NCI-H345 treated with DMSO at 0.1 percent for 48 hours (cell line): ENCODE results near the gene C1orf198.

Source experiments
- DNase-seq: peaks from one replicate; lab custom pipeline; 2025; ENCODE audit not compliant: unreplicated experiment; lab: John Stamatoyannopoulos, UW

Gene C1orf198

GRCh38 chr1:230788561-230789275, 79.6 kb downstream of the C1orf198 start:
- no peak for DNase-seq

GRCh38 chr1:230787471-230787870, 80.8 kb downstream of the C1orf198 start:
- no peak for DNase-seq
